NB4 (cell line): ENCODE results near the gene KLB.

ENCODE experiments used
- CTCF ChIP-seq: IDR thresholded peaks from one replicate; pipeline ENCODE4 v1.5.1; 2012; ENCODE audit warnings: low read depth, low read length
- MAX ChIP-seq: IDR thresholded peaks from 2 replicates; pipeline ENCODE4 v1.6.1; 2011; ENCODE audit warnings: low read depth, low read length
- MYC ChIP-seq: IDR thresholded peaks from 2 replicates; pipeline ENCODE4 v1.6.1; 2011; ENCODE audit warnings: low read depth, low read length
- POLR2A ChIP-seq: IDR thresholded peaks from 2 replicates; pipeline ENCODE4 v1.6.1; 2011; ENCODE audit warnings: mild to moderate bottlenecking; ENCODE audit not compliant: insufficient read length; ENCODE audit errors: extremely low read depth

- TF ChIP-seq CTCF, result no peak
- TF ChIP-seq MAX, result no peak
- TF ChIP-seq POLR2A, result no peak
- TF ChIP-seq MYC, result no peak
These were observed 39.6 kb upstream of the KLB start for GRCh38 chr4:39367166-39367565.
